Vagina (tissue), 2 donors: ENCODE measurements around the gene ZDHHC13. TPM values are rescaled to one million over a fixed set of nuclear protein-coding genes. Genes with fewer than 3 reads are reported as not detected.
A peak's percentile ranks its signal among the peaks of the same experiment; 100 is the strongest.

Source experiments
- DNase-seq, 2 donors: peaks; one replicate each; pipeline ENCODE4 v3.0.0-alpha.2; 2017; ENCODE audit errors: extremely low spot score in 2 of 2
- H3K27ac ChIP-seq: fragments of 200-600 bp; sonication (generic); one replicate; pipeline ENCODE4 v1.5.1; 2019
- H3K27me3 ChIP-seq: fragments of 200-600 bp; sonication (generic); one replicate; pipeline ENCODE4 v1.5.1; 2019
- H3K36me3 ChIP-seq, 2 donors: fragments of 200-600 bp; sonication (generic); one replicate each; pipeline ENCODE4 v1.5.1; 2017 to 2019
- H3K4me1 ChIP-seq: fragments of 200-600 bp; sonication (generic); one replicate; pipeline ENCODE4 v1.5.1; 2019
- H3K4me3 ChIP-seq, 2 donors: fragments of 200-600 bp; sonication (generic); 1 replicate in 1 of 2; 2 replicates in 1 of 2; pipeline ENCODE4 v1.5.1; 2016 to 2019
- H3K9me3 ChIP-seq: fragments of 200-600 bp; sonication (generic); one replicate; pipeline ENCODE4 v1.5.1; 2019
- CTCF ChIP-seq, 3 experiments: fragments of 450-650 bp in 2 of 3; fragments of 200-600 bp in 1 of 3; sonication (generic) in 1 of 3; IDR thresholded peaks; one replicate each; pipeline ENCODE4 v1.5.1; 2017 to 2019; ENCODE audit warnings: antibody characterized with exemption in 3 of 3, mild to moderate bottlenecking in 2 of 3, moderate library complexity in 2 of 3
- POLR2A ChIP-seq, 2 donors: fragments of 450-650 bp; IDR thresholded peaks; one replicate each; pipeline ENCODE4 v1.6.1; 2017; ENCODE audit warnings: antibody characterized with exemption in 2 of 2, mild to moderate bottlenecking in 2 of 2, moderate library complexity in 2 of 2
- POLR2AphosphoS5 ChIP-seq, 2 donors: sonication (generic); formaldehyde crosslinking; IDR thresholded peaks; one replicate each; pipeline ENCODE4 v1.9.0; 2017; ENCODE audit warnings: antibody characterized with exemption in 2 of 2, mild to moderate bottlenecking in 2 of 2, low read depth in 1 of 2; ENCODE audit not compliant: insufficient read depth in 1 of 2
- intact Hi-C: fragments of 100-400 bp; cut with DNase I; formaldehyde crosslinking; loops from one replicate; pipeline ENCODE4 v1.15.1; 2023
- total RNA-seq: library from RNA; depleted of rRNA; stranded (reverse); fragments of >200 nt; gene quantifications from one replicate; pipeline ENCODE4 v1.2.3, GENCODE V29; 2016

ZDHHC13 gene
- total RNA-seq, 1 donor from 2014 or later, result 22.6 TPM

GRCh38 chr11:19080579-19080993 lies 36.4 kb upstream of the ZDHHC13 start:
- no peaks in the 10 kb centered on the region for H3K27me3 ChIP-seq
- no peak overlapping the region for H3K27ac ChIP-seq
- peaks cover 14% of the 10 kb centered on the region for H3K4me1 ChIP-seq
- intact Hi-C loops, result no loop called here
- no peak for DNase-seq
- H3K4me3 ChIP-seq, result no peak overlapping the region
- no peaks in the 10 kb centered on the region for H3K36me3 ChIP-seq
- no peak for TF ChIP-seq POLR2A (IDR thresholded peaks at IDR 0.05)
- H3K9me3 ChIP-seq, result no peaks in the 10 kb centered on the region

GRCh38 chr11:19083166-19083565 lies 33.8 kb upstream of the ZDHHC13 start:
- intact Hi-C loops, result no loop called here
- Histone ChIP-seq H3K4me3 (no peak overlapping the region), H3K4me1 (peaks cover 9% of the 10 kb centered on the region), H3K27ac (no peak overlapping the region), H3K9me3 (no peaks in the 10 kb centered on the region), H3K36me3 (no peaks in the 10 kb centered on the region), H3K27me3 (no peaks in the 10 kb centered on the region)
- TF ChIP-seq POLR2AphosphoS5 (IDR thresholded peaks at IDR 0.05; ENCODE audit: insufficient read depth in 1 of 2, low read depth in 1 of 2) (no peak), POLR2A (IDR thresholded peaks at IDR 0.05) (no peak), CTCF (IDR thresholded peaks at IDR 0.05) (no peak)
- DNase-seq, result no peak

- H3K4me1 ChIP-seq, result no peaks in the 10 kb centered on the region
- no peaks in the 10 kb centered on the region for H3K36me3 ChIP-seq
- no peak overlapping the region for H3K27ac ChIP-seq
- DNase-seq, result no peak
- intact Hi-C loops, result no loop called here
- TF ChIP-seq POLR2A (IDR thresholded peaks at IDR 0.05), result no peak
- TF ChIP-seq POLR2AphosphoS5 (IDR thresholded peaks at IDR 0.05; ENCODE audit: insufficient read depth in 1 of 2, low read depth in 1 of 2), result no peak
- no peak for TF ChIP-seq CTCF (IDR thresholded peaks at IDR 0.05)
- H3K4me3 ChIP-seq, result no peak overlapping the region
- no peaks in the 10 kb centered on the region for H3K27me3 ChIP-seq
- no peaks in the 10 kb centered on the region for H3K9me3 ChIP-seq
Observed at GRCh38 chr11:19084661-19085315, 32.2 kb upstream of the ZDHHC13 start.

GRCh38 chr11:19087658-19088057 lies 29.3 kb upstream of the ZDHHC13 start:
- Histone ChIP-seq H3K27me3 (no peaks in the 10 kb centered on the region), H3K36me3 (no peaks in the 10 kb centered on the region), H3K4me1 (no peaks in the 10 kb centered on the region), H3K27ac (no peak overlapping the region), H3K4me3 (no peak overlapping the region), H3K9me3 (no peaks in the 10 kb centered on the region)
- intact Hi-C loops, result no loop called here
- TF ChIP-seq POLR2AphosphoS5 (IDR thresholded peaks at IDR 0.05; ENCODE audit: insufficient read depth in 1 of 2, low read depth in 1 of 2), result peak in 1 of 2 donors; percentile 48
- TF ChIP-seq POLR2A (IDR thresholded peaks at IDR 0.05), result no peak
- DNase-seq, result no peak

- H3K27me3 ChIP-seq, result no peaks in the 10 kb centered on the region
- H3K9me3 ChIP-seq, result no peaks in the 10 kb centered on the region
- TF ChIP-seq POLR2A (IDR thresholded peaks at IDR 0.05), result no peak
- TF ChIP-seq POLR2AphosphoS5 (IDR thresholded peaks at IDR 0.05; ENCODE audit: insufficient read depth in 1 of 2, low read depth in 1 of 2), result no peak
- TF ChIP-seq CTCF (IDR thresholded peaks at IDR 0.05), result no peak
- H3K4me3 ChIP-seq, result no peak overlapping the region
- H3K36me3 ChIP-seq, result no peaks in the 10 kb centered on the region
- DNase-seq, result no peak
- H3K27ac ChIP-seq, result no peak overlapping the region
- intact Hi-C loops, result no loop called here
- no peaks in the 10 kb centered on the region for H3K4me1 ChIP-seq
Observed at GRCh38 chr11:19088791-19089190, 28.2 kb upstream of the ZDHHC13 start.

- Histone ChIP-seq H3K27me3 (no peaks in the 10 kb centered on the region), H3K4me1 (no peaks in the 10 kb centered on the region), H3K4me3 (no peak overlapping the region), H3K9me3 (no peaks in the 10 kb centered on the region), H3K36me3 (no peaks in the 10 kb centered on the region), H3K27ac (no peak overlapping the region)
- TF ChIP-seq CTCF (IDR thresholded peaks at IDR 0.05), result no peak
- no peak for TF ChIP-seq POLR2AphosphoS5 (IDR thresholded peaks at IDR 0.05; ENCODE audit: insufficient read depth in 1 of 2, low read depth in 1 of 2)
- no peak for TF ChIP-seq POLR2A (IDR thresholded peaks at IDR 0.05)
- no peak for DNase-seq
- intact Hi-C loops, result no loop called here
Observed at GRCh38 chr11:19089421-19089820, 27.5 kb upstream of the ZDHHC13 start.
